Amniotic epithelial cell (primary cell): Measurements from ENCODE around the gene EPHA4.

Experiments
- DNase-seq: peaks from one replicate; pipeline ENCODE4 v3.0.0-alpha.2; 2010; ENCODE audit warnings: low read depth

EPHA4 gene

DNA sequence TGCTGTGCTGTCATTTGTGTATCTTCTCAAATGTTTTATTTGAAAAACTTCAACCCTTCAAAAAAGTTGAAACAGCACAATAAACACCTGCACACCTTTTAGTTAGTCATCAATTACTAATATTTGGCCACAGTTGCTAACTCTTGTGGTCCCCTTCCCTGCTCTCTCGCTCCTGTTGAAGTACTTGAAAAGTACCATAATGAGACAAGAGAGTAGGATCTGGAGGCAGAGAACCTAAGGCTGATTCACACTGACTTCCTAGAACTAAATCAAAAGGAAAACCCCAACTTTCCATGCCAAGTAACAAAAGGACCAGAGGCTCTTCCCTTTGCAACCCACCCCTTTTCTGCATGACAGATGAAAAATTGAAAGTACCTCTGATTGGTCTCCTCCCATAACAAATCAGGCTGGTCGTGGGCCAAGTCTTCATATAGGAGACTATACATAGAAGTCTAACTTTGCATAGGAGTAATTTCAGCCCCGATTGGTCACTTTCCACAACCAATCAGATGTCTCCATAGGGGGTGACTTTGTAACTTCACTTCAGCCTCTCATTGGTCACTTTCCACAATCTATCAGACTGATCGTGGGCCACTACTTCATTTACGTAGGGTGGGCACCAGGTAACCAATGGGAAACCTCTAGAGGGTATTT, 179.7 kb downstream of the EPHA4 start:
- no peak for DNase-seq

GRCh38 chr2:221390878-221391277, 181.2 kb downstream of the EPHA4 start:
- DNase-seq, result no peak

- DNase-seq, result no peak
Observed at GRCh38 chr2:221389904-221390303, 182.2 kb downstream of the EPHA4 start.

DNA sequence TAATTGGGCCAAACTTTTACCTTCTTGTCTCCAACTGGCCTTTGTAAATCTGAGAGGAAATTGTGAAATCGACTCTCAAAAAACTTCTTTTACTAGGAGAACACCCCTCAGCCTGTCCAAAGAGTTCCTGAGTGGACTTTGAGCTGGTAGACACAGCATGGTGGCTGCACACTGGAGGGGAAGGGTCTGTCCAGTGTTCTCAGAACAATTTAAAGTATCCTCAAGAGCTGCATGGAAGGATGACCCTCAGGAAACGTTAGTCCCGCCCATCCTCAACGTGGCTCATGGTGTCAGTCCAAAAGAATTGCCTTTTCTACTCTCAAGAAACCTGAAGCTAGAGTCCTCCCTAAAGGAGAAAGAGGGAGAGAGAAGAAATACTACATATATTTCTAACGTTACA, 182.7 kb downstream of the EPHA4 start:
- DNase-seq, result no peak

DNA sequence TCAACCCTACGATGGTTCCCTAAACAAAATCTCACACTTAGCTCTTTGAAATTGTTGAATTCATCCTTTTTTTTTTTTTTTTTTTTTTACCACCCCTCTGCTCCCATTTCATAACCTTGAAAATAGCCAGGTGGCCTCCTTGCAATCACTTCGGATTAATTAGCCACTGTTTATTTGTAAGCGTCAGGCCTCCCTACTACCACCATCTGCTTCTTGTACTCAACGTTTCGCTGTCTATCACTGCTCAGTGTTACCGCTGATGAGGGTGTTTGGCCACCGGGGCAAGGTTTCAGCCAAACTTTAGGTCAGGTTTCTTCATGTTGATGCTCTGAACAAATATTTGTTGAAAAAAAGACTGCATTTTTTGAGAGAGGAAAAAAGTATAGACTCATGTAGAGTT, 183.2 kb downstream of the EPHA4 start:
- no peak for DNase-seq

DNA sequence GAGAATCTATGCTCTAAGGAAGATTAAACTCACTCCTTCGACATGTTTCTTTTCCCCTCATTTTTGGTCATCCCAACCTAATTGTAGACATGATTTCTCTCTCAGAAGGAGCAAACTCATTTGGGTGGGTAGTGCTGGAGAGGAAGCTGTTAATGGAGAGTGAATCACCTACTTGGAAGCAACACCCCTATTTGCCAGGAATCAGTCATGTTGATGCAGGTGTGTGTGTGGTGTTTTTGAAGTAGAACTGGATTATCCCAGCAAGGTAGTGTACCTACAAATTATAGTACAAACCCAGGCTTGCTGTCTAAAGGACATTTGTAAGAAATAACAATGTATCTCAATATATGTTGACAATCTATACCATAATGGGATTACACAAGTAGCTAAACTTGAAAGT, 186.4 kb downstream of the EPHA4 start:
- no peak for DNase-seq

DNA sequence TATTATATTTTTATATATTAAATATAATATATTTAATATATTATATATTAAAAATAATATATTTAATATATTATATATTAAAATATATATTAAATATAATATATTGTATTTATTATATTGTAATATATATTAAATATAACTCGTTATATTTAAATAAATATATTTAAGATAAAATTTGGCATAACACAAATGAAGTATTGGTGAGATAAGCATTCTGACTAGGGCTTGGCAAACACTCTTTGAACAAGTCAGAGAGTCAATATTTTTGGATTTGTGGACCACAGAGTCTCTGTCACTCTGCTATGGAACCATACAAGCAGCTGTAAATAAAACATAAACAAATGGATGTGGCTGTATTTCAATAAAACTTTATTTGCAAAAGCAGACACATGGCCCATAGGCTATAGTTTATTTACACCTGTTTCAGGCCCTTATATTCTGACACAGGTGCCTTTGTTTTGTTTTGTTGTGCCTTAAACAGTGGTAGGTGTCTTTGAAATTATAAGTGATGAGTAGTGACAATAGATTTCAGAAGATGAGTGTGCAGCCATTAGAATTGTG, 190.1 kb downstream of the EPHA4 start:
- no peak for DNase-seq

- DNase-seq, result no peak
Observed at GRCh38 chr2:221380686-221381085, 191.4 kb downstream of the EPHA4 start.

- no peak for DNase-seq
Observed at GRCh38 chr2:221380062-221380461, 192.0 kb downstream of the EPHA4 start.

GRCh38 chr2:221377597-221377996, 194.5 kb downstream of the EPHA4 start:
- DNase-seq, result no peak

- no peak for DNase-seq
Observed at GRCh38 chr2:221377066-221377465, 195.0 kb downstream of the EPHA4 start.

GRCh38 chr2:221374234-221374633, 197.9 kb downstream of the EPHA4 start:
- no peak for DNase-seq

- DNase-seq, result no peak
Observed at GRCh38 chr2:221372907-221373306, 199.2 kb downstream of the EPHA4 start.

DNA sequence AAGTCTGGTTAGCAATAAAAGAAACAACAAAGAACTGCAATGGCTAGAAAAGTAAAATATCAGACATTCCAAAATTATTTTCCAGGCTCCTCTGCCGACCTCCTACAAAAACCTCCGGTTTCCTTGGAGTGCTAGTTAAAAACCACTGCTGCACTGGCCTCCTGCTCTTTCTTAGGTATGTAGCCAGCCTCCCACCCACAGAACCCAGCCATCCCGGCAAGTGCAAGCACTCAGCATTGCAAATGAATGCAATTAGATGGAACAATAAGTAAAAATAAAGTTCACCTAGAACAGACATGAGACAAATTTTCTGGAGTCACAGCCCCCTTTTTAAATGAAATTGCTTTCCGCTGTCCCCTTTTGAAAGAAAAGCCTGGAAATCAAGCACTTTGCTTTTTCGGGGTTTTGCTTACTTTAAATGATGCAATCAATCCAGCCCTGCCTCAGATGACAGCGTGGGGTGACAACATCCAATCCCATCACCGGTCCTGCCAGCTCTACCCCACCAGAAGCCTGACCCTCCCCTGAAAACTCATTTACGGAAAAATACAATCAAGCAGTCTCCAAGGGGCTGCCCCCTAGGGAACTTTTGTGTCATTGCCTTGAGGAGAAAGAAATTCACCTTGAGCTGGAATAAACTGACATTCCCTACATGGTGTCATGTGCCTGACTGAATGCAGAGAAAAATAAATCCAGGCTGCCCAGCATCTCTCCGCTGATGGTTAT, 199.8 kb downstream of the EPHA4 start:
- no peak for DNase-seq

GRCh38 chr2:221371347-221371746, 200.8 kb downstream of the EPHA4 start:
- no peak for DNase-seq

DNA sequence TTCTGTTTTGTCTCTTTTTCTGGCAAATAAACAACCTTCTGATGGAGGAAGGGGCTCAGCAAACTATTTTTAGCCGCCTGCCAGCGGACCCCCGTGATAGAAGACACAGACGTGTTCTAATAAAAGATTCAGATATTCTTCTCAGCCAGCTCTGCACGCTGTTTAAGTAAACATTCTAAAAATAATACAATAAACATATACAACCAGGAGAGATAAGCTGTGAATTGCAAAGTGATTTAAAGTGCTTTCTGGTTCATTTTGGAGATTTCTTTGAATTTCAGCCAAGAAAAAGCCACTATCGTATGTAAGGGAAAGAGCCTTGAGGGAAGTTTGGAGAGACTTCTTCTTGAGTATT, 201.3 kb downstream of the EPHA4 start:
- no peak for DNase-seq

GRCh38 chr2:221370076-221370856, 201.8 kb downstream of the EPHA4 start:
- no peak for DNase-seq
